ENCODE results near the gene GPRC5B.

DNA sequence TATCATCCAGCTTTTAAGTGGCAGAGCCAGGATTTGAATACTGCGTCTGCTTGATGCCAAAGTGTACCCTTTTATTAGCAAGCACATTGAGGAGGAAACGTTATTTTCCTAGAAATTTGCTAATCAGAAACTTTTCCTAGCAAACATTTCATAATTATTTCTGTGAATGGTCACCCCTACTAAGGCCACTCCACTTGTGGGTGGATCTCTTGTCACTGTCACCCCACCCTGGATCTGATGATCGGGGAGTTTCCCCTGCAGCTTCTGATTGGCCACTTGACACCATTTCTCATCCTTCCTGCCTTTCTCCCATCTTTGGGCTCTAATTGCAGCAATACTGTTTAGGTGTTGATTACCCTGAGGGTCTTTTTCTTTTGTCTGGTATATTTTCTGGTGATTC lies 35.9 kb downstream of the GPRC5B start:
- TF ChIP-seq POLR2A (IDR thresholded peaks at IDR 0.05; ENCODE audit: low read depth) (no peak), EP300 (IDR thresholded peaks at IDR 0.05) (no peak)
- TF ChIP-seq, protein P1, sequence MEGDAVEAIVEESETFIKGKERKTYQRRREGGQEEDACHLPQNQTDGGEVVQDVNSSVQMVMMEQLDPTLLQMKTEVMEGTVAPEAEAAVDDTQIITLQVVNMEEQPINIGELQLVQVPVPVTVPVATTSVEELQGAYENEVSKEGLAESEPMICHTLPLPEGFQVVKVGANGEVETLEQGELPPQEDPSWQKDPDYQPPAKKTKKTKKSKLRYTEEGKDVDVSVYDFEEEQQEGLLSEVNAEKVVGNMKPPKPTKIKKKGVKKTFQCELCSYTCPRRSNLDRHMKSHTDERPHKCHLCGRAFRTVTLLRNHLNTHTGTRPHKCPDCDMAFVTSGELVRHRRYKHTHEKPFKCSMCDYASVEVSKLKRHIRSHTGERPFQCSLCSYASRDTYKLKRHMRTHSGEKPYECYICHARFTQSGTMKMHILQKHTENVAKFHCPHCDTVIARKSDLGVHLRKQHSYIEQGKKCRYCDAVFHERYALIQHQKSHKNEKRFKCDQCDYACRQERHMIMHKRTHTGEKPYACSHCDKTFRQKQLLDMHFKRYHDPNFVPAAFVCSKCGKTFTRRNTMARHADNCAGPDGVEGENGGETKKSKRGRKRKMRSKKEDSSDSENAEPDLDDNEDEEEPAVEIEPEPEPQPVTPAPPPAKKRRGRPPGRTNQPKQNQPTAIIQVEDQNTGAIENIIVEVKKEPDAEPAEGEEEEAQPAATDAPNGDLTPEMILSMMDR (IDR thresholded peaks at IDR 0.05), result no peak
